Activated CD4-positive, alpha-beta T cell treated with anti-CD3 and anti-CD28 coated beads, Interleukin-2, amount 10 ng/mL, durations not matched to agents 24 days and 14 days (primary cell): Measurements from ENCODE around the gene SP110. TPM values are rescaled to one million over a fixed set of nuclear protein-coding genes. Genes with fewer than 3 reads are reported as not detected.

ENCODE experiments used
- DNase-seq: peaks from one replicate; pipeline ENCODE4 v3.0.0; 2022
- H3K27ac Mint-ChIP-seq: one replicate; pipeline ENCODE4 v1.8.0; 2022; ENCODE audit warnings: mild to moderate bottlenecking, mixed read lengths
- H3K27me3 Mint-ChIP-seq: one replicate; pipeline ENCODE4 v1.8.0; 2022; ENCODE audit warnings: mixed read lengths
- H3K36me3 Mint-ChIP-seq: one replicate; pipeline ENCODE4 v1.8.0; 2022; ENCODE audit warnings: low read depth, mild to moderate bottlenecking, mixed read lengths
- H3K4me1 Mint-ChIP-seq: one replicate; pipeline ENCODE4 v1.8.0; 2021; ENCODE audit warnings: mixed read lengths
- H3K4me3 Mint-ChIP-seq: one replicate; pipeline ENCODE4 v1.8.0; 2022; ENCODE audit warnings: mild to moderate bottlenecking, moderate library complexity, mixed read lengths
- H3K9me3 Mint-ChIP-seq: one replicate; pipeline ENCODE4 v1.8.0; 2021; ENCODE audit warnings: mixed read lengths
- intact Hi-C: fragments of 100-400 bp; cut with micrococcal nuclease; formaldehyde crosslinking; loops from one replicate; pipeline ENCODE4 v1.15.1; 2023
- total RNA-seq: library from RNA; stranded (reverse); gene quantifications from 2 replicates; pipeline ENCODE4 v1.2.3, GENCODE V29; 2022

SP110 gene
- total RNA-seq, 1 donor from 2014 or later = 148 TPM

- Mint-ChIP-seq H3K9me3 (peaks cover 4% of the 10 kb centered on the region), H3K27ac (peak overlapping the region; percentile 67), H3K27me3 (no peaks in the 10 kb centered on the region), H3K36me3 (peaks cover 67% of the 10 kb centered on the region), H3K4me3 (peak overlapping the region; percentile 98), H3K4me1 (peaks cover 63% of the 10 kb centered on the region)
- intact Hi-C loops = loop anchor here (2.0 kb wide), 3 partner anchors 14 to 108 kb away; partner anchors contain the start of gene SP140L
- DNase-seq = peak; percentile 74
Observed at GRCh38 chr2:230218421-230218820, 1.4 kb downstream of the SP110 start.

GRCh38 chr2:230217424-230217823 is 2.4 kb downstream of the SP110 start:
- H3K4me1 Mint-ChIP-seq = peaks cover 61% of the 10 kb centered on the region
- peak overlapping the region; percentile 67 for H3K27ac Mint-ChIP-seq
- intact Hi-C loops = no loop called here
- H3K36me3 Mint-ChIP-seq = peaks cover 72% of the 10 kb centered on the region
- H3K27me3 Mint-ChIP-seq = no peaks in the 10 kb centered on the region
- peaks cover 4% of the 10 kb centered on the region for H3K9me3 Mint-ChIP-seq
- peak overlapping the region; percentile 98 for H3K4me3 Mint-ChIP-seq
- no peak for DNase-seq

- Mint-ChIP-seq H3K4me3 (peak overlapping the region; percentile 31), H3K27me3 (no peaks in the 10 kb centered on the region), H3K36me3 (peaks cover 80% of the 10 kb centered on the region), H3K9me3 (peaks cover 4% of the 10 kb centered on the region), H3K4me1 (peaks cover 64% of the 10 kb centered on the region), H3K27ac (peak overlapping the region; percentile 45)
- intact Hi-C loops = no loop called here
- DNase-seq = no peak
Observed at GRCh38 chr2:230216489-230216888, 3.3 kb downstream of the SP110 start.

- Mint-ChIP-seq H3K9me3 (peaks cover 3% of the 10 kb centered on the region), H3K36me3 (peaks cover 57% of the 10 kb centered on the region), H3K4me1 (peaks cover 37% of the 10 kb centered on the region), H3K27ac (no peak overlapping the region), H3K4me3 (no peak overlapping the region), H3K27me3 (no peaks in the 10 kb centered on the region)
- DNase-seq = no peak
- intact Hi-C loops = no loop called here
Observed at GRCh38 chr2:230209422-230210051, 10.2 kb downstream of the SP110 start.

- Mint-ChIP-seq H3K36me3 (peaks cover 54% of the 10 kb centered on the region), H3K4me3 (no peak overlapping the region), H3K9me3 (peaks cover 3% of the 10 kb centered on the region), H3K4me1 (peaks cover 33% of the 10 kb centered on the region), H3K27me3 (no peaks in the 10 kb centered on the region), H3K27ac (no peak overlapping the region)
- intact Hi-C loops = no loop called here
- DNase-seq = no peak
Observed at GRCh38 chr2:230208576-230208975, 11.2 kb downstream of the SP110 start.

- H3K9me3 Mint-ChIP-seq = peaks cover 3% of the 10 kb centered on the region
- peaks cover 52% of the 10 kb centered on the region for H3K36me3 Mint-ChIP-seq
- H3K27me3 Mint-ChIP-seq = no peaks in the 10 kb centered on the region
- H3K4me3 Mint-ChIP-seq = no peak overlapping the region
- H3K4me1 Mint-ChIP-seq = peaks cover 26% of the 10 kb centered on the region
- intact Hi-C loops = loop anchor here (2.0 kb wide), 1 partner anchor 13 kb away; the partner anchor contains the start of gene SP110
- peak overlapping the region; percentile 2 for H3K27ac Mint-ChIP-seq
- no peak for DNase-seq
Observed at GRCh38 chr2:230205721-230206120, 14.1 kb downstream of the SP110 start.

- intact Hi-C loops = loop anchor here (2.0 kb wide), 1 partner anchor 14 kb away; the partner anchor contains the start of gene SP110
- Mint-ChIP-seq H3K4me1 (peaks cover 26% of the 10 kb centered on the region), H3K4me3 (no peak overlapping the region), H3K9me3 (peaks cover 3% of the 10 kb centered on the region), H3K27ac (peak overlapping the region; percentile 6), H3K27me3 (no peaks in the 10 kb centered on the region), H3K36me3 (peaks cover 59% of the 10 kb centered on the region)
- DNase-seq = no peak
Observed at GRCh38 chr2:230205034-230205433, 14.8 kb downstream of the SP110 start.

- intact Hi-C loops = no loop called here
Observed at GRCh38 chr2:230203110-230203676, 16.6 kb downstream of the SP110 start.

GRCh38 chr2:230202430-230203109 is 17.2 kb downstream of the SP110 start:
- Mint-ChIP-seq H3K27me3 (no peaks in the 10 kb centered on the region), H3K4me1 (peaks cover 26% of the 10 kb centered on the region), H3K36me3 (peaks cover 82% of the 10 kb centered on the region), H3K4me3 (no peak overlapping the region), H3K9me3 (peaks cover 3% of the 10 kb centered on the region), H3K27ac (peak overlapping the region; percentile 48)
- no peak for DNase-seq
- intact Hi-C loops = no loop called here

More at GRCh38 chr2:230203110-230203676, 16.6 kb downstream of the SP110 start:
- peak overlapping the region; percentile 48 for H3K27ac Mint-ChIP-seq
- peaks cover 26% of the 10 kb centered on the region for H3K4me1 Mint-ChIP-seq
- no peaks in the 10 kb centered on the region for H3K27me3 Mint-ChIP-seq
- H3K9me3 Mint-ChIP-seq = peaks cover 3% of the 10 kb centered on the region
- no peak overlapping the region for H3K4me3 Mint-ChIP-seq
- no peak for DNase-seq
- peaks cover 76% of the 10 kb centered on the region for H3K36me3 Mint-ChIP-seq

GRCh38 chr2:230184727-230185578 is 34.8 kb downstream of the SP110 start:
- no peak overlapping the region for H3K27ac Mint-ChIP-seq
- intact Hi-C loops = no loop called here
- peaks cover 88% of the 10 kb centered on the region for H3K36me3 Mint-ChIP-seq
- H3K4me1 Mint-ChIP-seq = peaks cover 5% of the 10 kb centered on the region
- H3K27me3 Mint-ChIP-seq = no peaks in the 10 kb centered on the region
- H3K9me3 Mint-ChIP-seq = peaks cover 18% of the 10 kb centered on the region
- no peak overlapping the region for H3K4me3 Mint-ChIP-seq
- DNase-seq = peak; percentile 45

- peak; percentile 50 for DNase-seq
- peaks cover 6% of the 10 kb centered on the region for H3K4me1 Mint-ChIP-seq
- H3K36me3 Mint-ChIP-seq = peaks cover 88% of the 10 kb centered on the region
- H3K4me3 Mint-ChIP-seq = no peak overlapping the region
- no peaks in the 10 kb centered on the region for H3K27me3 Mint-ChIP-seq
- H3K27ac Mint-ChIP-seq = no peak overlapping the region
- peaks cover 3% of the 10 kb centered on the region for H3K9me3 Mint-ChIP-seq
- intact Hi-C loops = no loop called here
Observed at GRCh38 chr2:230181195-230181594, 38.6 kb downstream of the SP110 start.

GRCh38 chr2:230179907-230180306 is 39.9 kb downstream of the SP110 start:
- Mint-ChIP-seq H3K27ac (no peak overlapping the region), H3K4me1 (peaks cover 4% of the 10 kb centered on the region), H3K27me3 (no peaks in the 10 kb centered on the region), H3K9me3 (peaks cover 3% of the 10 kb centered on the region), H3K4me3 (no peak overlapping the region), H3K36me3 (peaks cover 87% of the 10 kb centered on the region)
- no peak for DNase-seq
- intact Hi-C loops = no loop called here
